HG03342 (cell line): ENCODE data around the gene WSCD2.

Experiments used
- ATAC-seq: cut with Tn5 transposase; IDR thresholded peaks from one replicate; pipeline ENCODE4 v1.9.1; 2021; ENCODE audit warnings: mild to moderate bottlenecking, moderate library complexity; ENCODE audit not compliant: unreplicated experiment

WSCD2 gene

DNA sequence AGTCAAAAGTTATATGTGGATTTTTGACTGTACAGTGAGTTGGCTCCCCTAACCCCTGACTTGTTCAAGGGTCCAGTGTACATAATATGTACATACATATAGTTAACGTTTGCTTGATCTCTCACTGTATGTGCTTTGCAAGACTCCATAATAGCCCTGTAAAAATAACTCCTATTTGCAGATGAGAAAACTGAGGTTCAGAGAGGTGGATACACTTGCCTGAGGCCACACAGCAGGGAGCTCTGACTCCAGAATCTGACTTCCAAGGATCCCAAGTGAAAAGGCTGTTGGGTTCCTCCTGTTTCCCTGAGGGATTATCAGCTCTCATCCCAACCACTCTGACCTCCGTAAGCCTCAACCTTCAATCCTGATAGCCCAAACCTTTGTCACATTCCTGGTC is 168.3 kb downstream of the WSCD2 start:
- no peak for ATAC-seq

DNA sequence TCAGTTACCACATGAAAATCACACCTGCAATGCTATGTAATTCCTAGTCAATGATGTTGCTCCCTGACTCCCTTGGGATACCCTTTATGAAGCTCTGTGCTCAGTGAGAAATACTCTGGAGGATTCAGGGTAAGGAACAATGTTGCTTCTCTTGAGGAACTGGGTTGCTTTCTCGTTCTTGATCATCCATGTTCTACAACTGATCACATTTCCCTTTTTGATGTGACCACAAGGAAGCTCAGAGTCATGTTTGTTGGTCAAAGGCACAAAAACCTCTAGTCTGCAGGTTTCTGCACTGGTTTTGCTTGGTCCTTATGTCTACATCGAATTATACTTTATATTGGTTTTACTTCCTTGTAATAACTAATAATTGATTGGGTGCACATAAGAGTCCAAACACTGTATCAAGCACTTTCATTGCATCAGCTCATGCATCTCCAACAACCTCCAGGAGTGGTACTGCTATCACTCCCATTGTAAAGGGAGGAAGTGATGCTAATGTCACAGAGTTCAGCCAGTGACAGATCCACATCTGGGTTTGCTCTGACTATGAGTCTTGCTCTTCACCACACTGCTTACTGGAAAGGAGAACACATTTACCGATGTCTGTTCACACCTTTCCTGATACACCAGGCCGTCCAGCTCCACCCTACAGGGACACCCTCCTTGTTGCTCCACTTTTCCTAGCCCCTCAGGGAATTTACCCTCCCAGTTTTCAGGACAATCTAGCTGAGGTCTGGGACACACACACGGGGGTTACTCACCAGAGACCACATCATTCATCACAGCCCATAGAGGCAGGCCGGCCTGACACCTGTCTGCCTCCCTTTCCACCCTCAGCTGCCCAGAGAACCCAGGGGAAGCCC is 169.0 kb downstream of the WSCD2 start:
- peak; percentile 82 for ATAC-seq

DNA sequence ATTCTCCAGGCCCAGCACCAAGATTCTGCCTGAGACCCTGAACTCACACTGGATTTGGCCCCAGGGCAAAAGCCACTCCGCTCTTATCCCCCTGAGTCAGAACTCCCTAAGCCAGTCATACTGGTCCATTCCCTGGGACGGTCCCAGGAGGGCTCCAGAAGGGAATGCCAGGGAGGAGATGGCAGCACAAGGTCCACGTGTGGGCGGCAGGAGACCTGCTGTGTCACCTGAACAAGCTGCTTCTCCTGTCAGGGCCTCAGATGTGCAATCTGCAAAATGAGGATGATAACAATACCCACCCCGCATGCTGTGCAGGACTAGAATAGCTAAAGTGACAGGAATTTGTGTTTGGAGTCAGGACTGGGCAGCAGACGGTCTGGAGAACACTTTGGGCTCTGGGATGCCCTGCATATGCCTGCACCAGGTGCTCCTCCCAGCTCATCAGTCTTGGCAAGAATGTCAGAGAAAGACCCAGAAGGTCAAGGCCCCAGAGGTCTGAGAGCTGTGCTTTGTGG is 169.7 kb downstream of the WSCD2 start:
- ATAC-seq: no peak

DNA sequence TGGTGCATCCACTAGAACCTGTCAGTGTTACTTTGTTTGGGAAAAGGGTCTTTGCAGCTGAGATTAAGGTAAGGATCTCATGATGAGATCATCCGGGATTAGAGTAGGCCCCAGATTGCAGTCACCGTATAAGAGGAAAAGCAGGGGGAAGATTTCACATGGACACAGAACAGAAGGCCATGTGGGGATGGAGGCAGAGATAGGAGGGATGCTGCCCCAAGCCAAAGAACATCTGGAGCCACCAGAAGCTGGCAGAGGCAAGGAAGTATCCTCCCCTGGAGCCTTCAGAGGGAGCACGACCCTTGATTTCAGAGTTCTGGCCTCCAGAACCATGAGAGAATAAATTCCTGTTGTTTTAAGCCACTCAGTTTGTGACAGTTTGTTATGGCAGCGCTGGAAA is 170.4 kb downstream of the WSCD2 start:
- no peak for ATAC-seq
